ENCODE data around the gene ARID4A. TPM values are rescaled to one million over a fixed set of nuclear protein-coding genes. Genes with fewer than 3 reads are reported as not detected.
A peak's percentile ranks its signal among the peaks of the same experiment; 100 is the strongest.

The ARID4A gene
- total and polyA plus RNA-seq, 2 of the 13 experiments (the other 11 are each of a cell fraction or from before 2014, with no cell fraction given), result 7.2 to 9.7 TPM

DNA sequence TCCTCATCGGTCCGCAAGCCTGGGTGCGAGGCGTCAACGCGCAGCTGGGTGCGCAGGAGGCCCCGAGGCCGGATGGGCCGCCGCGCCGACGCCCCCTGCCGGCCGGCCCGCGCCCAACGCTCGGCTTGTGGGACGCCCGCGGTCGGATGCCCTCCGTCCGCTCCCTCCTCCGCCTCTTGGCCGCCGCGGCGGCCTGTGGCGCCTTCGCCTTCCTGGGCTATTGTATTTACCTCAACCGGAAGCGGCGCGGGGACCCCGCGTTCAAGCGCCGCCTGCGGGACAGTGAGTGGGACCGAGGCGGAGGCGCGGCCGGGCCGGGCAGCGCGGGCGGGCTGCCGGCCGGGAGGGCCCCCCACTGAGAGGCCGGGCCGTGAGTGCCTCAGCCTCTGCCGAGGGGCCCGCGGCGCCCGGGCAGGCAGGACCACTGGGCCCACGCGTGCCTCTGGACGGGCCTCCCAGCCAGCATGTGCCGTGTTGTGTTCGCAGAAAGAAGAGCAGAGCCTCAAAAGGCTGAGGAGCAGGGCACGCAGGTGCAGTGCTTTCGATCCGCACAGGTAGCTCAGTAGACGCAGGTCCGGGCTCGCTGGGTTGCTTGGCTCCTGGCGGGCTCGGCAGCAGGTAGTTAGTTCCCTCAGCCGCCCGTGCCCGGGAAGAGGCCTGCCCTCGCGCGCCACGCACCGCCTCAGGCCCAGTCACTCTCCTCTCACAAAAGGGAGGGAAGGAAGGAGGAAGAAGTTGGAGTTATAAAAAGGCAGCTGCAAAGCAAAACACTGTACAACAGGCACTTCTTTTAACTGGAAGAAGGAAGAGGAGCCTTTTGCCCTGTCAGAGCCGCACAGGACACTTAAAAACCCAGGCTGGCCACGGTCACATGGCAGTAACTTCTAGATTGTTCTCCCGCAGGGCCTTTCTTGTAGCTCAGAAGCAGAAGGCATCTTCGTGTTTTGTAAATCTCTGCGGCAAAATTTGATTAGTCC, 97.7 kb downstream of the ARID4A start, which contains the start of gene TOMM20L (continued):
- TF ChIP-seq, protein P1, sequence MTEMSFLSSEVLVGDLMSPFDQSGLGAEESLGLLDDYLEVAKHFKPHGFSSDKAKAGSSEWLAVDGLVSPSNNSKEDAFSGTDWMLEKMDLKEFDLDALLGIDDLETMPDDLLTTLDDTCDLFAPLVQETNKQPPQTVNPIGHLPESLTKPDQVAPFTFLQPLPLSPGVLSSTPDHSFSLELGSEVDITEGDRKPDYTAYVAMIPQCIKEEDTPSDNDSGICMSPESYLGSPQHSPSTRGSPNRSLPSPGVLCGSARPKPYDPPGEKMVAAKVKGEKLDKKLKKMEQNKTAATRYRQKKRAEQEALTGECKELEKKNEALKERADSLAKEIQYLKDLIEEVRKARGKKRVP (CRISPR knock-in tag; IDR thresholded peaks at IDR 0.05), result no peak
- TF ChIP-seq ZSCAN25 (CRISPR knock-in tag; IDR thresholded peaks at IDR 0.05) (peak; percentile 56), ZNF383 (CRISPR knock-in tag; IDR thresholded peaks at IDR 0.05; ENCODE audit: borderline replicate concordance) (peak; percentile 66; the same call in 1 of the 2 replicates), SMAD9 (CRISPR knock-in tag; IDR thresholded peaks at IDR 0.05) (no peak), JARID2 (CRISPR knock-in tag; IDR thresholded peaks at IDR 0.05; ENCODE audit: insufficient replicate concordance) (no peak), ZC3H4 (CRISPR knock-in tag; IDR thresholded peaks at IDR 0.05; ENCODE audit: borderline replicate concordance) (no peak), ZNF766 (CRISPR knock-in tag; IDR thresholded peaks at IDR 0.05; ENCODE audit: borderline replicate concordance) (peak; percentile 25; the same call in 1 of the 2 replicates), ZNF780A (CRISPR knock-in tag; IDR thresholded peaks at IDR 0.05) (no peak), ZNF138 (CRISPR knock-in tag; IDR thresholded peaks at IDR 0.05; ENCODE audit: low read depth) (no peak), EP300 (IDR thresholded peaks at IDR 0.05; ENCODE audit: low read depth in 2 of 2, low read length in 2 of 2) (no peak), EP300 (CRISPR knock-in tag; IDR thresholded peaks at IDR 0.05; ENCODE audit: borderline replicate concordance) (no peak), ZNF75D (CRISPR knock-in tag; IDR thresholded peaks at IDR 0.05; ENCODE audit: borderline replicate concordance) (peak; percentile 31; the same call in 1 of the 2 replicates), SOX5 (CRISPR knock-in tag; IDR thresholded peaks at IDR 0.05; ENCODE audit: borderline replicate concordance) (no peak), HOXA7 (CRISPR knock-in tag; IDR thresholded peaks at IDR 0.05) (no peak), RCOR2 (CRISPR knock-in tag; IDR thresholded peaks at IDR 0.05) (no peak), ZNF761 (CRISPR knock-in tag; conservative IDR thresholded peaks at IDR 0.05) (peak; percentile 94), MAFG (CRISPR knock-in tag; IDR thresholded peaks at IDR 0.05) (no peak), KDM5B (CRISPR knock-in tag; IDR thresholded peaks at IDR 0.05; ENCODE audit: borderline replicate concordance) (no peak)
- TF ChIP-seq, protein P2, sequence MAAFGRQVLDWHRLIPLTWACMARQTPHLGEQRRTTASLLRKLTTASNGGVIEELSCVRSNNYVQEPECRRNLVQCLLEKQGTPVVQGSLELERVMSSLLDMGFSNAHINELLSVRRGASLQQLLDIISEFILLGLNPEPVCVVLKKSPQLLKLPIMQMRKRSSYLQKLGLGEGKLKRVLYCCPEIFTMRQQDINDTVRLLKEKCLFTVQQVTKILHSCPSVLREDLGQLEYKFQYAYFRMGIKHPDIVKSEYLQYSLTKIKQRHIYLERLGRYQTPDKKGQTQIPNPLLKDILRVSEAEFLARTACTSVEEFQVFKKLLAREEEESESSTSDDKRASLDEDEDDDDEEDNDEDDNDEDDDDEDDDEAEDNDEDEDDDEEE (CRISPR knock-in tag; IDR thresholded peaks at IDR 0.05), result no peak; the same call in 1 of the 2 replicates
- TF ChIP-seq, protein P3, sequence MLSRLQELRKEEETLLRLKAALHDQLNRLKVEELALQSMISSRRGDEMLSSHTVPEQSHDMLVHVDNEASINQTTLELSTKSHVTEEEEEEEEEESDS (CRISPR knock-in tag; IDR thresholded peaks at IDR 0.05; ENCODE audit: borderline replicate concordance), result no peak
- TF ChIP-seq, protein P4, sequence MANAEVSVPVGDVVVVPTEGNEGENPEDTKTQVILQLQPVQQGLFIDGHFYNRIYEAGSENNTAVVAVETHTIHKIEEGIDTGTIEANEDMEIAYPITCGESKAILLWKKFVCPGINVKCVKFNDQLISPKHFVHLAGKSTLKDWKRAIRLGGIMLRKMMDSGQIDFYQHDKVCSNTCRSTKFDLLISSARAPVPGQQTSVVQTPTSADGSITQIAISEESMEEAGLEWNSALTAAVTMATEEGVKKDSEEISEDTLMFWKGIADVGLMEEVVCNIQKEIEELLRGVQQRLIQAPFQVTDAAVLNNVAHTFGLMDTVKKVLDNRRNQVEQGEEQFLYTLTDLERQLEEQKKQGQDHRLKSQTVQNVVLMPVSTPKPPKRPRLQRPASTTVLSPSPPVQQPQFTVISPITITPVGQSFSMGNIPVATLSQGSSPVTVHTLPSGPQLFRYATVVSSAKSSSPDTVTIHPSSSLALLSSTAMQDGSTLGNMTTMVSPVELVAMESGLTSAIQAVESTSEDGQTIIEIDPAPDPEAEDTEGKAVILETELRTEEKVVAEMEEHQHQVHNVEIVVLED (CRISPR knock-in tag; IDR thresholded peaks at IDR 0.05; ENCODE audit: borderline replicate concordance), result no peak
- TF ChIP-seq, protein P5, sequence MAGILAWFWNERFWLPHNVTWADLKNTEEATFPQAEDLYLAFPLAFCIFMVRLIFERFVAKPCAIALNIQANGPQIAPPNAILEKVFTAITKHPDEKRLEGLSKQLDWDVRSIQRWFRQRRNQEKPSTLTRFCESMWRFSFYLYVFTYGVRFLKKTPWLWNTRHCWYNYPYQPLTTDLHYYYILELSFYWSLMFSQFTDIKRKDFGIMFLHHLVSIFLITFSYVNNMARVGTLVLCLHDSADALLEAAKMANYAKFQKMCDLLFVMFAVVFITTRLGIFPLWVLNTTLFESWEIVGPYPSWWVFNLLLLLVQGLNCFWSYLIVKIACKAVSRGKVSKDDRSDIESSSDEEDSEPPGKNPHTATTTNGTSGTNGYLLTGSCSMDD (CRISPR knock-in tag; IDR thresholded peaks at IDR 0.05), result no peak
- TF ChIP-seq, protein P6, sequence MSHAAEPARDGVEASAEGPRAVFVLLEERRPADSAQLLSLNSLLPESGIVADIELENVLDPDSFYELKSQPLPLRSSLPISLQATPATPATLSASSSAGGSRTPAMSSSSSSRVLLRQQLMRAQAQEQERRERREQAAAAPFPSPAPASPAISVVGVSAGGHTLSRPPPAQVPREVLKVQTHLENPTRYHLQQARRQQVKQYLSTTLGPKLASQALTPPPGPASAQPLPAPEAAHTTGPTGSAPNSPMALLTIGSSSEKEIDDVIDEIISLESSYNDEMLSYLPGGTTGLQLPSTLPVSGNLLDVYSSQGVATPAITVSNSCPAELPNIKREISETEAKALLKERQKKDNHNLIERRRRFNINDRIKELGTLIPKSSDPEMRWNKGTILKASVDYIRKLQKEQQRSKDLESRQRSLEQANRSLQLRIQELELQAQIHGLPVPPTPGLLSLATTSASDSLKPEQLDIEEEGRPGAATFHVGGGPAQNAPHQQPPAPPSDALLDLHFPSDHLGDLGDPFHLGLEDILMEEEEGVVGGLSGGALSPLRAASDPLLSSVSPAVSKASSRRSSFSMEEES (CRISPR knock-in tag; IDR thresholded peaks at IDR 0.05), result no peak

All from HepG2 (cell line).